Measurements from ENCODE around the gene SLC45A3. TPM values are rescaled to one million over a fixed set of nuclear protein-coding genes. Genes with fewer than 3 reads are reported as not detected.
A peak's percentile ranks its signal among the peaks of the same experiment; 100 is the strongest.

SLC45A3 gene
- total and polyA plus RNA-seq, 2 donors (not counting 3 experiments of a cell fraction or from before 2014, with no cell fraction given), result 15.1 to 15.6 TPM

DNA sequence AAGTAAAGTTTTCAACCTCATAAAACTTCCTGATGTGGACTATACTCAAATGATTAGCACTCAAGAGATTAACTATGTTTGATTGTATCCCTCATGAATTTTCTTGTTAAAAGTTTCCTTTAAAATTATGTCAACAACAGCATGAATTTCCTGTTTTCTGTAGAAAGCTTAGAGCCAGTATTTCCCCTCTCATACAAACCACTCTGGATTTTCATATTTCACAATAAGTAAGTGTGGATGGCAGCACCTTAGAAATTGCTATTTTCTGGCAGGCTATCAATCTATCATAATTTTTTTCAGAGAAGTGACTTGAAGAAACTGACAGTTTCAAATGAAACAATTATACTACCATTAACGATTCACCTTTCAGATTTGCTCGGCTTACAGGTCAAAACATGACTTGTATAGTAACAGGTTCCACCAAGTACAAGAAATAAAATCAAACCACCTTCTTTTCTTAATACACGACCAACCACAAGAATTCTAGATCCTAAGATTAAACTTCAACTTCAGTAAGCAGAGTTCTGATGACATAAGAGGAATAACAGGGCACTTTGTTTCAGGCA, 69.3 kb downstream of the SLC45A3 start:
- POLR2A ChIA-PET, result no interaction called here
- no peak overlapping the region for H2AFZ ChIP-seq (ENCODE audit: low read depth, low read length)
- dilution Hi-C loops (cut with MboI; ENCODE audit: extremely low pct_ligation_motif_present, low sequenced_read_pairs), result no loop called here
- peaks cover 9 to 23% of the 10 kb centered on the region in 2 experiments for H3K36me3 ChIP-seq (ENCODE audit: control insufficient read depth in 2 of 2, extremely low read depth in 1 of 2, insufficient read depth in 2 of 2, low read length in 2 of 2)
- H3K79me2 ChIP-seq (ENCODE audit: control insufficient read depth, insufficient read depth, low read length), result peaks cover 51% of the 10 kb centered on the region
- no peaks in the 10 kb centered on the region for H4K20me1 ChIP-seq (replicated peaks; ENCODE audit: control insufficient read depth, extremely low read depth, insufficient read depth, low read length)
- no TSS peak for BruUV-seq (replicated peaks)
- no peak overlapping the region for H3K4me3 ChIP-seq (replicated peaks in 1 of 3; ENCODE audit: insufficient read depth in 1 of 3, low read depth in 1 of 3, low read length in 3 of 3)
- TF ChIP-seq, protein P1, sequence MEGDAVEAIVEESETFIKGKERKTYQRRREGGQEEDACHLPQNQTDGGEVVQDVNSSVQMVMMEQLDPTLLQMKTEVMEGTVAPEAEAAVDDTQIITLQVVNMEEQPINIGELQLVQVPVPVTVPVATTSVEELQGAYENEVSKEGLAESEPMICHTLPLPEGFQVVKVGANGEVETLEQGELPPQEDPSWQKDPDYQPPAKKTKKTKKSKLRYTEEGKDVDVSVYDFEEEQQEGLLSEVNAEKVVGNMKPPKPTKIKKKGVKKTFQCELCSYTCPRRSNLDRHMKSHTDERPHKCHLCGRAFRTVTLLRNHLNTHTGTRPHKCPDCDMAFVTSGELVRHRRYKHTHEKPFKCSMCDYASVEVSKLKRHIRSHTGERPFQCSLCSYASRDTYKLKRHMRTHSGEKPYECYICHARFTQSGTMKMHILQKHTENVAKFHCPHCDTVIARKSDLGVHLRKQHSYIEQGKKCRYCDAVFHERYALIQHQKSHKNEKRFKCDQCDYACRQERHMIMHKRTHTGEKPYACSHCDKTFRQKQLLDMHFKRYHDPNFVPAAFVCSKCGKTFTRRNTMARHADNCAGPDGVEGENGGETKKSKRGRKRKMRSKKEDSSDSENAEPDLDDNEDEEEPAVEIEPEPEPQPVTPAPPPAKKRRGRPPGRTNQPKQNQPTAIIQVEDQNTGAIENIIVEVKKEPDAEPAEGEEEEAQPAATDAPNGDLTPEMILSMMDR (IDR thresholded peaks at IDR 0.05; ENCODE audit: extremely low read depth in 1 of 2, insufficient read depth in 1 of 2, low read depth in 1 of 2, low read length in 2 of 2), result no peak
- TF ChIP-seq POLR2A (IDR thresholded peaks at IDR 0.05; ENCODE audit: low read depth, low read length), result no peak
- no peak for TF ChIP-seq FOS (IDR thresholded peaks at IDR 0.05; ENCODE audit: borderline replicate concordance, insufficient read depth, low read length)
- no peak for TF ChIP-seq EZH2 (IDR thresholded peaks at IDR 0.05; ENCODE audit: borderline replicate concordance, low read depth, low read length, severe bottlenecking)
- no peak for TF ChIP-seq MYC (IDR thresholded peaks at IDR 0.05; ENCODE audit: low read depth, low read length)
- no peak for TF ChIP-seq POLR2AphosphoS5 (IDR thresholded peaks at IDR 0.05; ENCODE audit: insufficient read depth, low read depth, low read length)
- no peak for TF ChIP-seq JUN (IDR thresholded peaks at IDR 0.05; ENCODE audit: borderline replicate concordance, insufficient read depth, insufficient read length, low read depth)
- TF ChIP-seq, protein P2, sequence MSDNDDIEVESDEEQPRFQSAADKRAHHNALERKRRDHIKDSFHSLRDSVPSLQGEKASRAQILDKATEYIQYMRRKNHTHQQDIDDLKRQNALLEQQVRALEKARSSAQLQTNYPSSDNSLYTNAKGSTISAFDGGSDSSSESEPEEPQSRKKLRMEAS (IDR thresholded peaks at IDR 0.05; ENCODE audit: insufficient read depth, insufficient read length), result no peak
- TF ChIP-seq GATA2 (IDR thresholded peaks at IDR 0.05; ENCODE audit: insufficient read depth, insufficient read length, low read depth, low read length), result no peak
- peak overlapping the region; percentile 53 for H3K27ac ChIP-seq (ENCODE audit: insufficient read depth, low read depth, low read length)
- DNase-seq (ENCODE audit: low read depth, low spot score) (peak; percentile 72), FAIRE-seq (no peak)
- CTCF ChIA-PET, result interaction anchor here (1.9 to 2.1 kb wide), 2 partner anchors 10 to 19 kb away, joined by 8 to 14 read pairs; no protein-coding TSS in a partner anchor
- H3K9ac ChIP-seq (replicated peaks; ENCODE audit: extremely low read depth, insufficient read depth, low read length), result peak overlapping the region; percentile 5
- no peaks in the 10 kb centered on the region for H3K9me3 ChIP-seq (replicated peaks; ENCODE audit: control insufficient read depth, insufficient read depth, low read length)
- H3K4me2 ChIP-seq (ENCODE audit: insufficient read depth, low read length), result peak overlapping the region; percentile 40
- intact Hi-C loops (cut with micrococcal nuclease), result loop anchor here (1.0 to 2.0 kb wide), 2 partner anchors 12 to 22 kb away; partner anchors contain the start of gene ELK4
- H3K4me1 ChIP-seq (ENCODE audit: control insufficient read depth, extremely low read depth, insufficient read depth, low read length), result peaks cover 30% of the 10 kb centered on the region
- no peaks in the 10 kb centered on the region for H3K9me1 ChIP-seq (replicated peaks; ENCODE audit: control insufficient read depth, extremely low read depth, insufficient read depth, low read length)
- no peaks in the 10 kb centered on the region for H3K27me3 ChIP-seq (ENCODE audit: control insufficient read depth in 2 of 2, insufficient read depth in 2 of 2, low read length in 2 of 2)

All from endothelial cell of umbilical vein (primary cell).